Neural progenitor cell (in vitro differentiated cells): ENCODE results near the gene HIC2. TPM values are rescaled to one million over a fixed set of nuclear protein-coding genes. Genes with fewer than 3 reads are reported as not detected.

Source experiments
- DNase-seq: peaks from one replicate; pipeline ENCODE4 v3.0.0-alpha.2; 2016; ENCODE audit warnings: low spot score
- H2AFZ ChIP-seq: fragments of 200-600 bp; sonication (generic); replicated peaks from 2 replicates; pipeline ENCODE4 v1.6.1; 2016; ENCODE audit warnings: antibody characterized with exemption
- H3F3A ChIP-seq: fragments of 200-600 bp; sonication (generic); 2 replicates; pipeline ENCODE4 v1.6.1; 2016; ENCODE audit warnings: antibody characterized with exemption, low read depth
- H3K27ac ChIP-seq: fragments of 200-600 bp; sonication (generic); 2 replicates; pipeline ENCODE4 v1.5.1; 2016; ENCODE audit warnings: mild to moderate bottlenecking
- H3K27me3 ChIP-seq: fragments of 200-600 bp; sonication (generic); 2 replicates; pipeline ENCODE4 v1.6.1; 2016; ENCODE audit warnings: mild to moderate bottlenecking, moderate library complexity
- H3K36me3 ChIP-seq: fragments of 200-600 bp; sonication (generic); 2 replicates; pipeline ENCODE4 v1.5.1; 2016
- H3K4me1 ChIP-seq: fragments of 200-600 bp; sonication (generic); 2 replicates; pipeline ENCODE4 v1.6.1; 2016; ENCODE audit warnings: mixed run types
- H3K4me2 ChIP-seq: fragments of 200-600 bp; sonication (generic); 2 replicates; pipeline ENCODE4 v1.6.1; 2016
- H3K4me3 ChIP-seq: fragments of 200-600 bp; sonication (generic); 2 replicates; pipeline ENCODE4 v1.5.1; 2016
- H3K79me2 ChIP-seq: fragments of 200-600 bp; sonication (generic); 2 replicates; pipeline ENCODE4 v1.6.1; 2016; ENCODE audit warnings: low read depth
- H3K9ac ChIP-seq: fragments of 200-600 bp; sonication (generic); 2 replicates; pipeline ENCODE4 v1.6.1; 2016
- H3K9me3 ChIP-seq: fragments of 200-600 bp; sonication (generic); 2 replicates; pipeline ENCODE4 v1.5.1; 2016; ENCODE audit warnings: low read depth
- H4K20me1 ChIP-seq: fragments of 200-600 bp; sonication (generic); 2 replicates; pipeline ENCODE4 v1.6.1; 2016; ENCODE audit warnings: low read depth
- H3K27ac Mint-ChIP-seq: 3 replicates; pipeline ENCODE4 v1.8.0; 2021; ENCODE audit warnings: mixed read lengths
- H3K27me3 Mint-ChIP-seq: 2 replicates; pipeline ENCODE4 v1.8.0; 2022; ENCODE audit warnings: low read depth, mild to moderate bottlenecking, inconsistent platforms, moderate library complexity, mixed read lengths; ENCODE audit not compliant: insufficient read depth
- H3K36me3 Mint-ChIP-seq: 3 replicates; pipeline ENCODE4 v1.8.0; 2021; ENCODE audit warnings: mixed read lengths
- H3K4me1 Mint-ChIP-seq: 3 replicates; pipeline ENCODE4 v1.8.0; 2021; ENCODE audit warnings: mixed read lengths
- H3K4me3 Mint-ChIP-seq: 3 replicates; pipeline ENCODE4 v1.8.0; 2021; ENCODE audit warnings: mild to moderate bottlenecking, moderate library complexity, mixed read lengths
- H3K9me3 Mint-ChIP-seq: 3 replicates; pipeline ENCODE4 v1.8.0; 2020; ENCODE audit warnings: mixed read lengths
- EZH2 ChIP-seq: fragments of 200-600 bp; sonication (generic); IDR thresholded peaks from 2 replicates; pipeline ENCODE4 v1.6.1; 2017; ENCODE audit warnings: antibody characterized with exemption, mild to moderate bottlenecking, moderate library complexity
- EZH2phosphoT487 ChIP-seq: fragments of 200-600 bp; sonication (generic); IDR thresholded peaks from 2 replicates; pipeline ENCODE4 v1.6.1; 2017; ENCODE audit warnings: antibody characterized with exemption
- total RNA-seq: library from RNA; depleted of rRNA; stranded (reverse); fragments of >200 nt; gene quantifications from 2 replicates; pipeline ENCODE4 v1.2.3, GENCODE V29; 2015; ENCODE audit warnings: low replicate concordance
- TF ChIP-seq, protein P1 (sequence below): fragments of 200-600 bp; sonication (generic); IDR thresholded peaks from 2 replicates; pipeline ENCODE4 v1.5.1; 2017; ENCODE audit warnings: antibody characterized with exemption, mild to moderate bottlenecking

Gene HIC2
- total RNA-seq, 1 donor from 2014 or later = 14.3 TPM

DNA sequence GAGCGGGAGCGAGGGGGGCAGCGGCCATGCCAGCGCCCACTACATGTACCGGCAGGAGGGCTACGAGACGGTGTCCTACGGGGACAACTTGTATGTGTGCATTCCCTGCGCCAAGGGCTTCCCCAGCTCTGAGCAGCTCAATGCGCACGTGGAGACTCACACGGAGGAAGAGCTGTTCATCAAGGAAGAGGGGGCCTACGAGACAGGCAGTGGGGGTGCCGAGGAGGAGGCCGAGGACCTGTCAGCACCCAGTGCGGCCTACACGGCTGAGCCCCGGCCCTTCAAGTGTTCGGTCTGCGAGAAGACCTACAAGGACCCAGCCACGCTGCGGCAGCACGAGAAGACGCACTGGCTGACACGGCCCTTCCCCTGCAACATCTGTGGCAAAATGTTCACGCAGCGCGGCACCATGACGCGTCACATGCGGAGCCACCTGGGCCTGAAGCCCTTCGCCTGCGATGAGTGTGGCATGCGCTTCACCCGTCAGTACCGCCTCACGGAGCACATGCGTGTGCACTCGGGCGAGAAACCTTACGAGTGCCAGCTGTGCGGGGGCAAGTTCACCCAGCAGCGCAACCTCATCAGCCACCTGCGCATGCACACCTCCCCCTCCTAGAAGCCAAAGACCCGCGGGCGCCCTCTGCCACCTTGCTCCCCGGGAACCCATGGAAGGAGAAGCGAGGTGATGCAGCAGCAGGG, 29.1 kb downstream of the HIC2 start:
- Mint-ChIP-seq H3K9me3 (no peaks in the 10 kb centered on the region), H3K27ac (no peak overlapping the region), H3K27me3 (no peaks in the 10 kb centered on the region), H3K4me1 (peaks cover 14% of the 10 kb centered on the region), H3K4me3 (no peak overlapping the region), H3K36me3 (peaks cover 8% of the 10 kb centered on the region)
- Histone ChIP-seq H3K4me1 (peaks cover 16% of the 10 kb centered on the region), H3K27ac (no peak overlapping the region), H3K9me3 (no peaks in the 10 kb centered on the region), H3K27me3 (no peaks in the 10 kb centered on the region), H3K9ac (no peak overlapping the region), H3K4me3 (no peak overlapping the region), H4K20me1 (peaks cover 58% of the 10 kb centered on the region), H3K36me3 (no peaks in the 10 kb centered on the region), H3K4me2 (no peak overlapping the region), H3K79me2 (peaks cover 15% of the 10 kb centered on the region), H2AFZ (no peak overlapping the region), H3F3A (peaks cover 7% of the 10 kb centered on the region)
- peak; percentile 1 for DNase-seq
- no peak for TF ChIP-seq EZH2phosphoT487
- TF ChIP-seq, protein P1, sequence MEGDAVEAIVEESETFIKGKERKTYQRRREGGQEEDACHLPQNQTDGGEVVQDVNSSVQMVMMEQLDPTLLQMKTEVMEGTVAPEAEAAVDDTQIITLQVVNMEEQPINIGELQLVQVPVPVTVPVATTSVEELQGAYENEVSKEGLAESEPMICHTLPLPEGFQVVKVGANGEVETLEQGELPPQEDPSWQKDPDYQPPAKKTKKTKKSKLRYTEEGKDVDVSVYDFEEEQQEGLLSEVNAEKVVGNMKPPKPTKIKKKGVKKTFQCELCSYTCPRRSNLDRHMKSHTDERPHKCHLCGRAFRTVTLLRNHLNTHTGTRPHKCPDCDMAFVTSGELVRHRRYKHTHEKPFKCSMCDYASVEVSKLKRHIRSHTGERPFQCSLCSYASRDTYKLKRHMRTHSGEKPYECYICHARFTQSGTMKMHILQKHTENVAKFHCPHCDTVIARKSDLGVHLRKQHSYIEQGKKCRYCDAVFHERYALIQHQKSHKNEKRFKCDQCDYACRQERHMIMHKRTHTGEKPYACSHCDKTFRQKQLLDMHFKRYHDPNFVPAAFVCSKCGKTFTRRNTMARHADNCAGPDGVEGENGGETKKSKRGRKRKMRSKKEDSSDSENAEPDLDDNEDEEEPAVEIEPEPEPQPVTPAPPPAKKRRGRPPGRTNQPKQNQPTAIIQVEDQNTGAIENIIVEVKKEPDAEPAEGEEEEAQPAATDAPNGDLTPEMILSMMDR = no peak
- TF ChIP-seq EZH2 = no peak

DNA sequence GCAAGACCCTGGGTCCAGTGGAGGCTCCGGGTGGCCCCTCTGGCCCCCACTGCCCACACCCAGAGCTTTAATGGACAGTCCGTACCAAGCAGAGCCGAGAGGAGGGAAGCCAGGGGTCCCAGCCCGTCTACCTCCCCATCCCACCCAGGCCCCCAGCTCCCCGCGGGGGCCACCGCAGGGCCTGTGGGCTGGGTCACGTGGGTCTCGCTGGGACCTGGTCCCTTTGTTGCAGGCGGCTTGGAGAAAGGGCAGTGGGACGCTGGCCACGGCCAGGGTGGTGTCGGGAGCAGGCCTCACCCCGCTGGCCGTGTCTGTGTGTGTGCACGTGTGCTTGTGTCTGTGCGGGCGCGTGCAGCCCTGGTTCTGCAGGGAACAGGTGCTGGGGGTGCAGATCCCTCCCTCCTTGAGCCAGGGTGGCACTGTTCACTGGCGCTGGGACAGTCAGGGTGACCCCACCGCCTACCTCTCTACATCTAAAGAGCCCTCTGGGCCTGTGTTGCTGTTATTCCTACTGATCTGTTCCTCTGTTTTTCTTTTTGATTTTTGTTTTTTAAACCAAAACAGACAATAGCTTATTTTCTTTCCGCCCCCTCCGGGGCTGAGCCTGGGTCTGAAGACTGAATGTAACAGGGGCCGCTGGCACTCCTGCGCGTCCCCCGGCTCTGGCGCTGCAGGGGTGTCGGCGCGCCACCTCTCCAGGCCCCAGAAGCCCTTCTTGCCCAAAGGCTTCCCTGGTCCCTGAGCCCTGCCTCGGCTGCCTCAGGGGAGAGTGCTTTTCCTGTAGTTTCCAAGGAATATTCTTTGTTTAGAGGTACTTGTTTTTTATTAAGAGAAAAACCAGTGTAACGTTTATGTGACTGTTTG, 29.9 kb downstream of the HIC2 start:
- peak overlapping the region; percentile 22 for H3K27ac Mint-ChIP-seq
- H4K20me1 ChIP-seq = peaks cover 63% of the 10 kb centered on the region
- no peak overlapping the region for H3K4me3 Mint-ChIP-seq

DNA sequence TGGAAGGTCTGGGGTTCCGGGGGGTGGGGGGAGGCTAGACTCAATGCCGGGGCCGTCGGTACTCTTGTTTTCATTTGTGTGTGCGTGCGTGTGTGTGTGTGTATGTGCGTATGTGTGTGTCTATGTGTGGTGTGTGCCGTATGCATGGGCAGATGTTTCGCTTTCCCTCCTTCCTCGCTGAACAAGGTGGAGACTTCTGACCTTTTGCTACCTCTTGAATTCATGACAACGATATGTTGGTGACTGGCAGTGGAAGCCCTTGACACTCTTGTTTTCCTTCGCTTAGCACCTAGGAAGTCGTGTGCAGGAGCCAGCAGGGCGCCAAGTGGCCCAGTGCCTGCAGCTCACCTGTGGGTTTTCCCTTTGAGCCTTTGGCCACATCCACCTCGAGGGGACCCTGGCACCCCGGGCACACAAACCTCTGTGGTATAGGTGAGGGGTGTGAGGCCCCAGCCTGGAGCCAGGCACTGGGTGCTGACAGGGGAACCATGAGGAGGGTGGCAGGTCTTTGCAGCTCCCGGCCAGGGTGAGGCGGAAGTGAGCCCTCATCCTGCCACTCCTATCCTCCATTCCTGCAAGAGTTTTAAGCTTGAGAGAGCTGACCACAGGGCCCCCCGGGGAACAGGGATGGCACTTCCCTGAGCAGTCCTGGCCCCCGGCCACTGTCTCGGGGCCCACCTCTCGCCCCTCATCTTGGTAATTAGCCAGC, 30.7 kb downstream of the HIC2 start:
- Mint-ChIP-seq H3K36me3 (peaks cover 8% of the 10 kb centered on the region), H3K27me3 (peaks cover 1% of the 10 kb centered on the region), H3K4me1 (peaks cover 16% of the 10 kb centered on the region), H3K4me3 (peak overlapping the region; percentile 31), H3K27ac (peak overlapping the region; percentile 22), H3K9me3 (no peaks in the 10 kb centered on the region)
- Histone ChIP-seq H3K4me1 (peaks cover 16% of the 10 kb centered on the region), H3K27ac (no peak overlapping the region), H3K9ac (no peak overlapping the region), H4K20me1 (peaks cover 63% of the 10 kb centered on the region), H3K79me2 (peaks cover 14% of the 10 kb centered on the region), H2AFZ (no peak overlapping the region), H3K36me3 (no peaks in the 10 kb centered on the region), H3K9me3 (no peaks in the 10 kb centered on the region), H3K4me3 (no peak overlapping the region), H3K27me3 (no peaks in the 10 kb centered on the region), H3F3A (peaks cover 7% of the 10 kb centered on the region), H3K4me2 (no peak overlapping the region)
- peak; percentile 4 for DNase-seq
- TF ChIP-seq, protein P1 = peak; percentile 38
- no peak for TF ChIP-seq EZH2phosphoT487

More for the DNA sequence above, 29.9 kb downstream of the HIC2 start:
- Histone ChIP-seq H3K36me3 (no peaks in the 10 kb centered on the region), H3F3A (peaks cover 7% of the 10 kb centered on the region), H3K9ac (no peak overlapping the region), H3K4me1 (peaks cover 16% of the 10 kb centered on the region), H3K27me3 (no peaks in the 10 kb centered on the region), H2AFZ (no peak overlapping the region), H3K79me2 (peaks cover 15% of the 10 kb centered on the region), H3K4me2 (no peak overlapping the region), H3K9me3 (no peaks in the 10 kb centered on the region), H3K27ac (no peak overlapping the region), H3K4me3 (no peak overlapping the region)
- no peak for DNase-seq
- Mint-ChIP-seq H3K27me3 (no peaks in the 10 kb centered on the region), H3K36me3 (peaks cover 8% of the 10 kb centered on the region), H3K9me3 (no peaks in the 10 kb centered on the region), H3K4me1 (peaks cover 16% of the 10 kb centered on the region)
- no peak for TF ChIP-seq EZH2phosphoT487
